H1 (cell line): ENCODE results near the gene SLC5A11. TPM values are rescaled to one million over a fixed set of nuclear protein-coding genes. Genes with fewer than 3 reads are reported as not detected.

Experiments used
- CTCF ChIA-PET: fragments of 300-600 bp; sonication (Branson Sonifier 250); formaldehyde crosslinking; loops from one replicate; lab custom pipeline; 2021; ENCODE audit not compliant: partially characterized antibody; lab: Charles Lee
- POLR2A ChIA-PET: fragments of 300-600 bp; sonication (Branson Sonifier 250); formaldehyde crosslinking; loops from one replicate; lab custom pipeline; 2021; ENCODE audit warnings: inconsistent platforms; ENCODE audit not compliant: partially characterized antibody; lab: Charles Lee
- DNase-seq, 2 experiments: peaks; one replicate each; pipeline versions ENCODE4 v3.0.0 to v3.0.0-alpha.2; 2010 to 2022; ENCODE audit warnings: low spot score in 2 of 2, low read depth in 1 of 2, mixed read lengths in 1 of 2
- FAIRE-seq: peaks from 2 replicates; lab custom pipeline; 2011; peaks lifted over from hg19 to GRCh38; lab: Jason Lieb, UNC
- H2AFZ ChIP-seq: 2 replicates; pipeline ENCODE4 v1.8.1; 2012; ENCODE audit warnings: low read length, inconsistent platforms
- H2AK5ac ChIP-seq: 2 replicates; pipeline ENCODE4 v1.6.1; 2013; ENCODE audit warnings: low read depth, low read length
- H2BK120ac ChIP-seq: replicated peaks from 2 replicates; pipeline ENCODE3; 2013; ENCODE audit warnings: low read depth, low read length, inconsistent platforms
- H2BK12ac ChIP-seq: 2 replicates; pipeline ENCODE4 v1.6.1; 2013; ENCODE audit warnings: low read depth, low read length
- H2BK15ac ChIP-seq: 2 replicates; pipeline ENCODE4 v1.6.1; 2013; ENCODE audit warnings: low read length
- H2BK20ac ChIP-seq: 2 replicates; pipeline ENCODE4 v1.6.1; 2013; ENCODE audit warnings: low read length
- H2BK5ac ChIP-seq: 2 replicates; pipeline ENCODE4 v1.6.1; 2013; ENCODE audit warnings: low read depth, low read length
- H3K14ac ChIP-seq: 2 replicates; pipeline ENCODE4 v1.6.1; 2013; ENCODE audit warnings: inconsistent platforms; ENCODE audit not compliant: insufficient read length
- H3K18ac ChIP-seq: 2 replicates; pipeline ENCODE4 v1.6.1; 2013; ENCODE audit warnings: low read length; ENCODE audit errors: extremely low read depth
- H3K23ac ChIP-seq: 2 replicates; pipeline ENCODE4 v1.6.1; 2013; ENCODE audit warnings: inconsistent platforms; ENCODE audit not compliant: insufficient read length
- H3K23me2 ChIP-seq: 2 replicates; pipeline ENCODE4 v1.6.1; 2013; ENCODE audit warnings: low read depth, low read length
- H3K27ac ChIP-seq: 2 replicates; pipeline ENCODE4 v1.6.1; 2011; ENCODE audit warnings: low read depth, low read length, inconsistent platforms
- H3K27me3 ChIP-seq, 4 experiments: replicated peaks in 1 of 4; 1 replicate in 1 of 4; 2 replicates in 3 of 4; pipeline versions ENCODE4 v1.6.1 to v1.8.1; 2011 to 2013; ENCODE audit warnings: low read length in 3 of 4, mild to moderate bottlenecking in 3 of 4, inconsistent platforms in 2 of 4, mixed read lengths in 2 of 4, moderate library complexity in 1 of 4; ENCODE audit not compliant: control insufficient read depth in 3 of 4, insufficient read depth in 3 of 4; ENCODE audit errors: extremely low read depth in 1 of 4
- H3K36me3 ChIP-seq, 4 experiments: 2 replicates each; pipeline versions ENCODE4 v1.6.1 to v1.8.1; 2011 to 2013; ENCODE audit warnings: mild to moderate bottlenecking in 4 of 4, low read length in 3 of 4, moderate library complexity in 2 of 4, control low read depth in 1 of 4, inconsistent platforms in 1 of 4; ENCODE audit not compliant: insufficient read depth in 4 of 4, control insufficient read depth in 2 of 4
- H3K4ac ChIP-seq: replicated peaks from 2 replicates; pipeline ENCODE3; 2013; ENCODE audit warnings: low read length, low read depth, mixed read lengths, inconsistent platforms; ENCODE audit not compliant: insufficient read length
- H3K4me1 ChIP-seq, 4 experiments: replicated peaks in 1 of 4; 1 replicate in 1 of 4; 2 replicates in 3 of 4; pipeline versions ENCODE4 v1.6.1 to v1.8.1; 2011 to 2013; ENCODE audit warnings: low read length in 3 of 4, inconsistent platforms in 2 of 4, mixed read lengths in 1 of 4; ENCODE audit not compliant: insufficient read depth in 4 of 4, control insufficient read depth in 3 of 4
- H3K4me2 ChIP-seq, 2 experiments: 2 replicates each; pipeline versions ENCODE4 v1.6.1 to v1.8.1; 2011 to 2013; ENCODE audit warnings: low read depth in 2 of 2, low read length in 2 of 2, control low read depth in 1 of 2, inconsistent platforms in 1 of 2, mild to moderate bottlenecking in 1 of 2; ENCODE audit not compliant: insufficient read depth in 1 of 2
- H3K4me3 ChIP-seq, 4 experiments: fragments of 200-600, 300-600 bp in 1 of 4; sonication (generic), shearing (Covaris generic), sonication (Bioruptor Twin) in 1 of 4; 2 replicates each; pipeline versions ENCODE4 v1.5.1 to v1.8.1; 2011 to 2016; ENCODE audit warnings: low read length in 4 of 4, low read depth in 3 of 4, control low read depth in 2 of 4, inconsistent platforms in 2 of 4, mild to moderate bottlenecking in 2 of 4, mixed read lengths in 1 of 4, moderate library complexity in 1 of 4; ENCODE audit not compliant: insufficient read depth in 2 of 4; ENCODE audit errors: extremely low read depth in 1 of 4
- H3K56ac ChIP-seq: replicated peaks from 2 replicates; pipeline ENCODE3; 2013; ENCODE audit warnings: low read depth, mild to moderate bottlenecking, mixed read lengths, low read length, inconsistent platforms; ENCODE audit not compliant: insufficient read length
- H3K79me1 ChIP-seq: 2 replicates; pipeline ENCODE4 v1.6.1; 2013; ENCODE audit warnings: low read depth, low read length, control low read depth
- H3K79me2 ChIP-seq, 2 experiments: 2 replicates each; pipeline versions ENCODE4 v1.6.1 to v1.8.1; 2012 to 2013; ENCODE audit warnings: low read length in 2 of 2, mild to moderate bottlenecking in 2 of 2, inconsistent platforms in 1 of 2; ENCODE audit not compliant: insufficient read depth in 2 of 2, control insufficient read depth in 1 of 2
- H3K9ac ChIP-seq, 4 experiments: replicated peaks in 1 of 4; 1 replicate in 1 of 4; 2 replicates in 3 of 4; pipeline versions ENCODE4 v1.6.1 to v1.8.1; 2011 to 2013; ENCODE audit warnings: low read depth in 3 of 4, low read length in 3 of 4, control low read depth in 2 of 4, mild to moderate bottlenecking in 2 of 4, moderate library complexity in 2 of 4, inconsistent platforms in 1 of 4; ENCODE audit errors: extremely low read depth in 1 of 4
- H3K9me3 ChIP-seq, 2 experiments: 2 replicates each; pipeline versions ENCODE4 v1.6.1 to v1.8.1; 2012 to 2013; ENCODE audit warnings: mild to moderate bottlenecking in 2 of 2, moderate library complexity in 2 of 2, control low read depth in 1 of 2, inconsistent platforms in 1 of 2, low read depth in 1 of 2, low read length in 1 of 2, mixed read lengths in 1 of 2; ENCODE audit not compliant: insufficient read depth in 2 of 2
- H4K20me1 ChIP-seq, 2 experiments: replicated peaks in 1 of 2; 2 replicates each; pipeline versions ENCODE3 to v1.8.1; 2011 to 2013; ENCODE audit warnings: inconsistent platforms in 2 of 2, low read length in 2 of 2, mild to moderate bottlenecking in 1 of 2; ENCODE audit not compliant: insufficient read depth in 2 of 2, control insufficient read depth in 1 of 2
- H4K5ac ChIP-seq: 2 replicates; pipeline ENCODE4 v1.6.1; 2013; ENCODE audit warnings: low read length, low read depth, mixed read lengths, inconsistent platforms; ENCODE audit not compliant: insufficient read length
- H4K8ac ChIP-seq: 2 replicates; pipeline ENCODE4 v1.8.0; 2013; ENCODE audit warnings: mild to moderate bottlenecking, moderate library complexity, low read length, inconsistent platforms; ENCODE audit not compliant: insufficient read depth; ENCODE audit errors: extremely low read depth
- H4K91ac ChIP-seq: replicated peaks from 2 replicates; pipeline ENCODE3; 2013; ENCODE audit warnings: low read length, mixed read lengths, inconsistent platforms; ENCODE audit not compliant: insufficient read length
- NANOG ChIP-seq: IDR thresholded peaks from 2 replicates; pipeline ENCODE4 v1.6.1; 2011; ENCODE audit warnings: low read length, low read depth, mild to moderate bottlenecking, inconsistent platforms; ENCODE audit not compliant: insufficient read depth, poor library complexity, severe bottlenecking
- POLR2A ChIP-seq, 2 experiments: IDR thresholded peaks; 1 replicate in 1 of 2; 2 replicates in 1 of 2; pipeline ENCODE4 v1.6.1; 2011; ENCODE audit warnings: low read depth in 2 of 2, low read length in 2 of 2, mild to moderate bottlenecking in 2 of 2; ENCODE audit errors: control extremely low read depth in 1 of 2
- POLR2AphosphoS5 ChIP-seq: IDR thresholded peaks from 2 replicates; pipeline ENCODE4 v1.6.1; 2011; ENCODE audit warnings: low read depth, low read length
- WGBS, 2 experiments: shearing (Covaris generic) in 1 of 2; methylation state at CpG; one replicate each; pipeline versions ENCODE4 v1.1.6 to v1.1.7; 2013 to 2015; ENCODE audit warnings: low lambda C conversion rate in 2 of 2, mixed read lengths in 2 of 2, inconsistent platforms in 1 of 2, low coverage in 1 of 2, missing lambda C conversion rate in 1 of 2; ENCODE audit not compliant: insufficient replicate concordance in 2 of 2, insufficient coverage in 1 of 2, insufficient read length in 1 of 2; ENCODE audit errors: extremely low coverage in 1 of 2, missing lambda C conversion rate in 1 of 2; 5-methylcytosine and 5-hydroxymethylcytosine counted together
- polyA plus RNA-seq, 7 experiments: library from polyadenylated mRNA; depleted of rRNA in 3 of 7; stranded (reverse) in 5 of 7; unstranded in 2 of 7; fragments of >200 nt in 5 of 7; fragments of 200-250 nt in 2 of 7; gene quantifications; 1 replicate in 5 of 7; 2 replicates in 1 of 7; 4 replicates in 1 of 7; pipeline versions ENCODE4 v1.2.1 to v1.2.3, GENCODE V29; 2011 to 2013; ENCODE audit warnings: missing spikeins in 2 of 7, mixed read lengths in 2 of 7
- total RNA-seq: library from RNA; stranded (reverse); fragmentation: NEBNext Ultra II Directional; extraction: Animal tissue kit (Norgen Biotek cat#: 25700); gene quantifications from 2 replicates; pipeline ENCODE4 v1.2.1, GENCODE V29; 2021

SLC5A11 gene
- total and polyA plus RNA-seq, 2 of the 8 experiments (the other 6 are each of a cell fraction or from before 2014, with no cell fraction given): 0.26 to 0.59 TPM

DNA sequence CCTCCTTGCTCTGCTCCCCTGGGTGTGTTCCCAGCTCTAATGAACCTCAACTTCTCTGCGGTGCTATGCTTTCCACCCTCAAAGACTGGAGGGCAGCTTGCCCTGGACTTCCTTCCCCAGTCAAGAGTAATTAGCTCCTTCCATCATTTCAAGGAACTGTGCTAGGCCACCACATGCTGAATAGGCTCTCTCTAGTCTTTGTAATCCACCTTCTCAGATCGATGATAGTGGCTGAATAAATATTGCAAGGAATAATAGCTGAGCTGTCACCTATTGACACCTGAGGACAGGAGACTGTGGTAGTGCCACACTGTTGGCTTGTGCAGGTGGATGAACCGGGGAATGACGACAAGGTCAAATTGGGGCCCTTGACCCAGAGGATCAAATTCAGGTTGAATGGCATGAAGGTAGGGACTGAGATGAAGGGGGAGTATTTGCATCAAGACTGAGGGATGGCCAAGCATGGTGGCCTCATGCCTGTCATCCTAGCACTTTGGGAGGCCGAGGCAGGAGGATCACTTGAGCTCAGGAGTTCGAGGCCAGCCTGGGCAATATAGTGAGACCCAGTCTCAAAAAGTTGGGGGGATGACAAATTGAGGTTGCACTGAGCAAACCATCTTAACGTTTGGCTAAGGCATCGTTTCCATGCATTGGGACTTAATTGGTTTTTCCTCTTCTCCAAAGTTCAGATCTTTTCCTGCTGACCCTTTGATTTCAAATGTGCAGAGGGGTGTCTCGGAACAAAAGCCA, 18.8 kb upstream of the SLC5A11 start:
- H4K8ac ChIP-seq: no peak overlapping the region
- H3K9ac ChIP-seq: no peak overlapping the region
- FAIRE-seq (no peak), DNase-seq (no peak)
- H3K79me2 ChIP-seq: no peaks in the 10 kb centered on the region
- H2BK15ac ChIP-seq: no peak overlapping the region
- no peak overlapping the region for H2AK5ac ChIP-seq
- no peak overlapping the region for H2BK5ac ChIP-seq
- H3K23me2 ChIP-seq: no peaks in the 10 kb centered on the region
- H3K36me3 ChIP-seq: peaks cover 15 to 56% (median 26%) of the 10 kb centered on the region in 4 experiments
- H3K18ac ChIP-seq: no peak overlapping the region
- TF ChIP-seq POLR2AphosphoS5 (peak; percentile 18), POLR2A (IDR thresholded peaks at IDR 0.05; ENCODE audit: control extremely low read depth in 1 of 2, low read depth in 2 of 2, low read length in 2 of 2) (peak in 1 of 2 experiments; percentile 32; a peak in 1 of 3 replicates), NANOG (no peak)
- H3K27ac ChIP-seq: no peak overlapping the region
- H3K4me2 ChIP-seq: no peak overlapping the region
- no peaks in the 10 kb centered on the region for H3K9me3 ChIP-seq
- no peak overlapping the region for H2BK120ac ChIP-seq
- POLR2A ChIA-PET: interaction anchor here (0.6 kb wide), 1 partner anchor 322 kb away, joined by 3 read pairs; no protein-coding TSS in a partner anchor
- peaks cover 3 to 16% of the 10 kb centered on the region in 2 experiments for H4K20me1 ChIP-seq
- 96% methylated on average over 9 of the region's 9 CpGs; no CpG with 5 or more reads in 1 of the 2 experiments for WGBS, 2 experiments
- no peaks in the 10 kb centered on the region for H3K27me3 ChIP-seq
- no peaks in the 10 kb centered on the region for H3K79me1 ChIP-seq
- H3K4me3 ChIP-seq: no peak overlapping the region
- H3K4ac ChIP-seq: no peak overlapping the region
- H3K4me1 ChIP-seq: no peaks in the 10 kb centered on the region
- no peak overlapping the region for H2BK12ac ChIP-seq
- H4K91ac ChIP-seq: no peak overlapping the region
- no peak overlapping the region for H3K23ac ChIP-seq
- H2AFZ ChIP-seq: no peak overlapping the region
- no peak overlapping the region for H3K56ac ChIP-seq
- H4K5ac ChIP-seq: no peak overlapping the region
- no peak overlapping the region for H2BK20ac ChIP-seq
- CTCF ChIA-PET: no interaction called here
- H3K14ac ChIP-seq: no peak overlapping the region
